Left lung (tissue), 10 donors: ENCODE measurements around the gene GNAT1. TPM values are rescaled to one million over a fixed set of nuclear protein-coding genes. Genes with fewer than 3 reads are reported as not detected.
A peak's percentile ranks its signal among the peaks of the same experiment; 100 is the strongest.

Source experiments
- ATAC-seq: fragments of 200-7000 bp; cut with Tn5 transposase; one replicate; pipeline ENCODE4 v1.9.1; 2020; ENCODE audit warnings: moderate library complexity
- DNase-seq, 4 donors: peaks; one replicate each; pipeline ENCODE4 v3.0.0-alpha.2; 2013 to 2020
- H3K27ac ChIP-seq, 2 donors: fragments of 200-600 bp; sonication (generic) in 1 of 2; one replicate each; pipeline versions ENCODE4 v1.5.0 to v1.8.0; 2020 to 2021
- H3K27me3 ChIP-seq, 2 donors: fragments of 200-600 bp; sonication (generic) in 1 of 2; one replicate each; pipeline versions ENCODE4 v1.5.0 to v1.8.0; 2020 to 2021
- H3K36me3 ChIP-seq, 2 donors: fragments of 200-600 bp; sonication (generic) in 1 of 2; one replicate each; pipeline versions ENCODE4 v1.5.0 to v1.8.0; 2020 to 2021
- H3K4me1 ChIP-seq, 2 donors: fragments of 200-600 bp; one replicate each; pipeline ENCODE4 v1.8.0; 2021
- H3K4me3 ChIP-seq, 2 donors: fragments of 200-600 bp; sonication (generic) in 1 of 2; one replicate each; pipeline versions ENCODE4 v1.5.0 to v1.8.0; 2020 to 2021; ENCODE audit warnings: mild to moderate bottlenecking in 1 of 2
- H3K9me3 ChIP-seq, 2 donors: fragments of 200-600 bp; sonication (generic) in 1 of 2; one replicate each; pipeline versions ENCODE4 v1.5.0 to v1.8.0; 2020 to 2021
- CTCF ChIP-seq, 2 donors: fragments of 200-600 bp; sonication (generic) in 1 of 2; IDR thresholded peaks; one replicate each; pipeline versions ENCODE4 v1.5.0 to v1.8.0; 2021; ENCODE audit warnings: antibody characterized with exemption in 2 of 2
- intact Hi-C, 2 donors: fragments of 100-400 bp; cut with DNase I; formaldehyde crosslinking; loops; one replicate each; pipeline versions ENCODE4 v1.11.2 to v1.14.2; 2022
- polyA plus RNA-seq, 6 donors: library from polyadenylated mRNA; unstranded; fragments of 120-200 nt; gene quantifications; one replicate each; pipeline ENCODE4 v1.2.1, GENCODE V29; 2013; ENCODE audit not compliant: insufficient read length in 6 of 6
- total RNA-seq, 2 donors: library from RNA; stranded (reverse); fragmentation: NEBNext Ultra II Directional; extraction: Animal tissue kit (Norgen Biotek cat#: 25700); gene quantifications; one replicate each; pipeline ENCODE4 v1.2.1, GENCODE V29; 2021
- donor health status: DM: no; HTN: yes; CAD: no.
- donor health status: DM: no; HTN: no; CAD: no.

The GNAT1 gene
- total and polyA plus RNA-seq, 8 donors, result not detected

- intact Hi-C loops, result no loop called here
- H3K36me3 ChIP-seq, result no peaks in the 10 kb centered on the region
- no peak overlapping the region for H3K27ac ChIP-seq
- H3K27me3 ChIP-seq, result no peaks in the 10 kb centered on the region
- H3K4me3 ChIP-seq, result no peak overlapping the region
- no peak for ATAC-seq
- no peak for TF ChIP-seq CTCF (IDR thresholded peaks at IDR 0.05)
- no peaks in the 10 kb centered on the region for H3K4me1 ChIP-seq
- peak in 1 of 4 donors; percentile 48 for DNase-seq
- no peaks in the 10 kb centered on the region for H3K9me3 ChIP-seq
These were observed 22.0 kb downstream of the GNAT1 start for GRCh38 chr3:50213373-50213772.

GRCh38 chr3:50214824-50215223 is 23.4 kb downstream of the GNAT1 start:
- ATAC-seq (no peak), DNase-seq (no peak)
- no peak overlapping the region for H3K4me3 ChIP-seq
- no peak overlapping the region for H3K27ac ChIP-seq
- no peak for TF ChIP-seq CTCF (IDR thresholded peaks at IDR 0.05)
- no peaks in the 10 kb centered on the region for H3K36me3 ChIP-seq
- H3K27me3 ChIP-seq, result no peaks in the 10 kb centered on the region
- intact Hi-C loops, result no loop called here
- no peaks in the 10 kb centered on the region for H3K9me3 ChIP-seq
- no peaks in the 10 kb centered on the region for H3K4me1 ChIP-seq

GRCh38 chr3:50215529-50215928 is 24.1 kb downstream of the GNAT1 start:
- no peaks in the 10 kb centered on the region for H3K36me3 ChIP-seq
- no peaks in the 10 kb centered on the region for H3K27me3 ChIP-seq
- H3K9me3 ChIP-seq, result no peaks in the 10 kb centered on the region
- intact Hi-C loops, result no loop called here
- no peak overlapping the region for H3K27ac ChIP-seq
- no peaks in the 10 kb centered on the region for H3K4me1 ChIP-seq
- no peak for ATAC-seq
- TF ChIP-seq CTCF (IDR thresholded peaks at IDR 0.05), result no peak
- no peak overlapping the region for H3K4me3 ChIP-seq
- no peak for DNase-seq

GRCh38 chr3:50217681-50218080 is 26.3 kb downstream of the GNAT1 start:
- no peaks in the 10 kb centered on the region for H3K9me3 ChIP-seq
- TF ChIP-seq CTCF (IDR thresholded peaks at IDR 0.05), result no peak
- no peak overlapping the region for H3K27ac ChIP-seq
- intact Hi-C loops, result no loop called here
- no peak for ATAC-seq
- H3K4me1 ChIP-seq, result no peaks in the 10 kb centered on the region
- H3K27me3 ChIP-seq, result no peaks in the 10 kb centered on the region
- no peaks in the 10 kb centered on the region for H3K36me3 ChIP-seq
- H3K4me3 ChIP-seq, result no peak overlapping the region
- no peak for DNase-seq

- Histone ChIP-seq H3K27me3 (no peaks in the 10 kb centered on the region), H3K4me3 (no peak overlapping the region), H3K4me1 (no peaks in the 10 kb centered on the region), H3K36me3 (no peaks in the 10 kb centered on the region), H3K27ac (no peak overlapping the region), H3K9me3 (no peaks in the 10 kb centered on the region)
- no peak for ATAC-seq
- DNase-seq, result no peak
- intact Hi-C loops, result no loop called here
- TF ChIP-seq CTCF (IDR thresholded peaks at IDR 0.05), result no peak
These were observed 27.0 kb downstream of the GNAT1 start for GRCh38 chr3:50218448-50218847.
